Measurements from ENCODE around the gene NCAN.
"Not testable (repeated sequence)": the region's sequence is repeated elsewhere in the genome, so short reads cannot be mapped to it uniquely, and the experiment has no call there.

NCAN gene

DNA sequence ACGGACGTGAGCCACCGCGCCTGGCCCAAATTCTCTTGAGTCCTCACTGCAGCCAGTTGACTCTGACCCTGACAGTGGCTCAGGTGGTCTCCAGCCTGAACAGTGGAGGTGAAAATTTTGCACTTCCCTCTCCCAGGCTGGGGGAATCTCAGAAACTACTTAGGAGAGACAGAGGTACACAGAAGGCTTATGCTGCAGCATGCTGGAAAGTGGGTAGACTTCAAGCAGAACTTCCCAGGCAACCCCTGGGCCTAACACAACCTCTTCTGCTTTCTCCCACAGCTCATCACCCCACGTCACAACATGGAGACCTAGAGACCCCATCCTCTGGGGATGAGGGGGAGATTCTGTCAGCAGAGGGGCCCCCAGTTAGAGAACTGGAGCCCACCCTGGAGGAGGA is 14.4 kb downstream of the NCAN start:
- no peak for DNase-seq

DNA sequence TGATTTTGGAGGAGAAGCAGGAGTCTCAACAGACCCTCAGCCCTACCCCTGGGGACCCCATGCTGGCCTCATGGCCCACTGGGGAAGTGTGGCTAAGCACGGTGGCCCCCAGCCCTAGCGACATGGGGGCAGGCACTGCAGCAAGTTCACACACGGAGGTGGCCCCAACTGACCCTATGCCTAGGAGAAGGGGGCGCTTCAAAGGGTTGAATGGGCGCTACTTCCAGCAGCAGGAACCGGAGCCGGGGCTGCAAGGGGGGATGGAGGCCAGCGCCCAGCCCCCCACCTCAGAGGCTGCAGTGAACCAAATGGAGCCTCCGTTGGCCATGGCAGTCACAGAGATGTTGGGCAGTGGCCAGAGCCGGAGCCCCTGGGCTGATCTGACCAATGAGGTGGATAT is 14.9 kb downstream of the NCAN start:
- DNase-seq = no peak

DNA sequence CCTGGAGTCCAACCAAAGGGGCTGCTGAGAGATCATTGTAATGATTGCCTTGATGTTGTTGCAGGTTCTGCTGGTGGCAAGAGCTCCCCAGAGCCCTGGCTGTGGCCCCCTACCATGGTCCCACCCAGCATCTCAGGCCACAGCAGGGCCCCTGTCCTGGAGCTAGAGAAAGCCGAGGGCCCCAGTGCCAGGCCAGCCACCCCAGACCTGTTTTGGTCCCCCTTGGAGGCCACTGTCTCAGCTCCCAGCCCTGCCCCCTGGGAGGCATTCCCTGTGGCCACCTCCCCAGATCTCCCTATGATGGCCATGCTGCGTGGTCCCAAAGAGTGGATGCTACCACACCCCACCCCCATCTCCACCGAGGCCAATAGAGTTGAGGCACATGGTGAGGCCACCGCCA is 15.5 kb downstream of the NCAN start:
- no peak for DNase-seq

DNA sequence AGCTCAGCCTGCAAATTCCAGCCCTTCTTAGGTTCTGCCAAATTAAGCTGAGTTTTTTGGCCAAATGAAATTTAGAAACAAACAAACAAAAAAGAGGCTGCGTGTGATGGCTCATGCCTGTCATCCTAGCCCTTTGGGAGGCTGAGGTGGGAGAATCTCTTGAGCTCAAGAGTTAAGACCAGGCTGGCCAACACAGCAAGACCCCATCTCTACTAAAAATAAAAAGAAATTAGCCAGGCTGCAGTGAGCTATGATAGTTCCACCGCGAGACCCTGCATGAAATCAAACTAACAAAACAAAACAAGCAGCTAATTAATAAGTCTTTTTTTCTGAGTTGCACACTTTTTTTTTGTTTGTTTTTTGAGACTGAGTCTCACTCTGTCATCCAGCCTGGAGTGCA is 17.9 kb downstream of the NCAN start:
- no peak for DNase-seq

DNA sequence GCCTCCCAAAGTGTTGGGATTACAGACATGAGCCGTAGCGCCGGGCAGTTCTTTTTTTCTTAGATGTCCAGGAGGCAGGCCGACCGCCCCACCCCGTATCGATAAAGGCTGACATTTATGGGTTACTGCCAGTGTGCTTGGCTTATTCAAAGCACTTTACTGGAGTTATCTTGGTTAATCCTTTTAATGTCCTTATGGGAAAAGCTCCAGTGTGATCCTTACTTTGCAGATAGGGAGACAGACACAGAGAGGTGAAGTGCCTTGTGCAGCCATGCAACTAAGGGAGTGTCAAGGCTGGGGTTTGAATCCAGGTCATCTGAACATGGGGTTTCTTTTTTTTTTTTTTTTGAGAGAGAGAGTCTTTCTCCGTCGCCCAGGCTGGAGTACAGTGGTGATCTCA is 19.2 kb downstream of the NCAN start:
- peak; percentile 98 for DNase-seq

DNA sequence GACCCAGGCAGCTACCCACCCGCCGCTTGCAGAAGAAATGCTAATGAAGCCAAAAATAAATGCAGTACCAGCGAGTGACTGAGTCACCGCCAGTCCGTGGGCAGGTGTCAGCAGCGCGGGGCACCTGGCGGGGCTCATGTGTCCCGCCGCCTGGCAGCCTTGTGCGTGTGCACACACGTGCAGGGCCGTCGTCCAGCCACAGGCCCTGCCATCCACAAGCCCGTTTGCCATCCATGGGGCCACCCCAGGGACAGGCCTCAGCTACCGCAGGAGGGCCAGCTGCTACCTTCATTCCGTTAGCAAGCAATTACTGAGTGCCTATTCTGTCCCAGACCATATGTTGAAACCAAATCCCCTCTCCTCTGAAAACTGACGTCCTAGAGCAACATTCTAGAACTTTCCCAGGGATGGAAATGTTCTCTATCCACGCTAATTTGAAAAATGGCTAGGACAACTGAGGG is 20.5 kb downstream of the NCAN start:
- peak; percentile 86 for DNase-seq

DNA sequence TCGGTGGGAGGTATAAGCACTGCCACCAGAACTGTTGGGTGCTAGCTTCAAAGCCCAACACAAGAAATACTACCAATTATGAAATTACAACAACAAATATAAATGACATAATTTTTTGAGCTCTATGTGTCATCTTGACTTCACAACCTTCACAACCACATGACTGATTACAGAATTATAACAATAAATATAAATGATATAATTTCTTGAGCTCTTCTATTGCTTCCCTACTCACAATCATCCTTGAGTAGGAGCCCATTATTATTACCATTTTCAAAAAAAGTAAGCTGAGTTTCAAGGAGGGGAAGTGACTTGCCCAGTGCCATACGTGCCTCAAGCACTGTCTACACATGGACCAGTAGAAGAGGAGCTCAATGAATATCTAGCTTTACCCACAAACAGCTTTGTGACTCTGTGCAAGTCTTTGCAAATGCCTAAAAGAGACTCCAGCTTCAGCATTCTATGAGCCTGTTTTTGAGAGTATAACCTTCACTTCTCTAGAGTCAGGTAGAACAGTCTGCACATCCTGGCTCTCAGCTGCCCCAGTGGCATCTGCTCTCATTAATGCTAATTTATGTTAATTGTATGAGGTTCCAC is 22.6 kb downstream of the NCAN start:
- no peak for DNase-seq

DNA sequence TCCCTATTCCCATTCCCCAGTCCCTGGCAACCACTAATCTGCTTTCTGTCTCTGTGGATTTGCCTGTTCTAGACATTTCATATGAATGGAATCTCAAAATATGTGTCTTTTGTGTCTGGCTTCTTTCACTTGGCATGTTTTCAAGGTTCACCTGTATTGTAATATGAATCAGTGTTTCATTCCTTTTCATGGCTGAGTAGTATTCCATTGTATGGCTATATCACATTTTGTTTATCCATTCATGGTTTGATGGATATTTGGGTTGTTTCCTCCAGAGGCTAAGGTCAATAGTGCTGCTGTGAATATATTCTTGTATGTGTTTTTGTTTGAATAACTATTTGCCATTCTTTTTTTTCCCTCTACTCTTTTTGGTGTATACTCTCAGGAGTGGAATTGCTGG is 24.4 kb downstream of the NCAN start:
- no peak for DNase-seq

DNA sequence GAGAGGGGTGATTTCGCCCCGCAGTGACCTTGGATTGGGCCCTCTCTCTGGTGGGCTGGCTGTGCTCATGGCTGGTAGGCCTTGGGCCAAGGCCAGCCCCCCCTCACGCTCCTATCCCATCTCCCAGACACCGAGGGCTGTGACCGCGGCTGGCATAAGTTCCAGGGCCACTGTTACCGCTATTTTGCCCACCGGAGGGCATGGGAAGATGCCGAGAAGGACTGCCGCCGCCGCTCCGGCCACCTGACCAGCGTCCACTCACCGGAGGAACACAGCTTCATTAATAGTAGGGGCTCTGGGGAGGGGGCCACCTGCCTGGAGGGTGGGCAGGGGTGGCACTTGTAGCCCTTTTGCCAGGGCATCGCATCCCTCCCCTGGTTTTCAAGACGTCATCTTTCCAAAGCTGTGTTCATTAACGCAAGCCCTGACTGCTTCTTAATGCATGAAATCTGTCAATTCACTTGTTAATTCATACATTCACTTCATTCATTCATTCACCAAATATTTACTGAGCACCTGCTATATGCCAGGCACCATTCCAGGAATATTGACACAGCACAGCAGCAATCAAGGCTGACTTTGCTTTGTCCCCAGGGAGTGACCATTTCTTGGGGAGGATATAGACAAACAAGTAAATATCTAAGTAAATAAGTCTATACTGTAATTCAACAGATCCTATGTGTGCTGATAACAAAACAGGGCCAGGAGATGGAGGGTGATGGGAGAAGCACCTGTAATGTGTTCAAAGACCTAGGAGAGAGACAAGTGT is 26.6 kb downstream of the NCAN start:
- no peak for DNase-seq

DNA sequence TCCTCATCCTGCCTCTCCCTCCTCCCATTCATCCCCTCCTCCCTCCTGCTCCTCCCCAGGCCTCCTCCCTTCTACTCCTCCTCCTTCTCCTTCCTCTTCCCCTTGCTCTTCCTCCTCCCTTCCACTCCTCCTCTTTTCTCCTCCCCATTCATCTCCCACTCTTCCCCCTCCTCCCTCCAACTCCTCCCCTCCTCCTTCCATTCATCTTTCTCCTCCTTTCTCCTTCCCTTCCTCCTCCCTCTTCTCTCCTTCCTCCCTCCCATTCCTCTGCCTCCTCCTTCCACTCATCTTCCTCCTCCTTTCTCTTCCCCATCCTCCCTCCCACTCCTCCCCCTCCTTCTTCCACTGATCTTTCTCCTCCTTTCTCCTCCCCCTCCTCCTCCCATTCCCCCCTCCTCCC is 27.9 kb downstream of the NCAN start:
- DNase-seq = no peak

DNA sequence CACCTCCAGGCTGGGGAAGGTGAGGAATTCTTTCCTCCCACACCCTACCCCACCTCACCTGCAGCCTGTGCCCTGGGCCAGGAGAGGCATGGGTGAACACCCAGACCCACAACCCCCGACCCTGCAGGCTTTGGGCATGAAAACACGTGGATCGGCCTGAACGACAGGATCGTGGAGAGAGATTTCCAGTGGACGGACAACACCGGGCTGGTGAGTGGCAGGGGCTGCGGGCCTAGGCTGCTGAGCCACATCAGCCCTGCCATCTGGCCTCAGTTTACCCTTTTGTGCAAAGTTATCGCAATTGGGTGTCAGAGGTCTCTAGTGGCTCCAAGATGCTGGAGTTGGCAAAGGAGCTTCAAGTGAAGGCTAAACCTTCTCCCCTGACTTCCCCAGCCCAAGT is 28.7 kb downstream of the NCAN start:
- no peak for DNase-seq

DNA sequence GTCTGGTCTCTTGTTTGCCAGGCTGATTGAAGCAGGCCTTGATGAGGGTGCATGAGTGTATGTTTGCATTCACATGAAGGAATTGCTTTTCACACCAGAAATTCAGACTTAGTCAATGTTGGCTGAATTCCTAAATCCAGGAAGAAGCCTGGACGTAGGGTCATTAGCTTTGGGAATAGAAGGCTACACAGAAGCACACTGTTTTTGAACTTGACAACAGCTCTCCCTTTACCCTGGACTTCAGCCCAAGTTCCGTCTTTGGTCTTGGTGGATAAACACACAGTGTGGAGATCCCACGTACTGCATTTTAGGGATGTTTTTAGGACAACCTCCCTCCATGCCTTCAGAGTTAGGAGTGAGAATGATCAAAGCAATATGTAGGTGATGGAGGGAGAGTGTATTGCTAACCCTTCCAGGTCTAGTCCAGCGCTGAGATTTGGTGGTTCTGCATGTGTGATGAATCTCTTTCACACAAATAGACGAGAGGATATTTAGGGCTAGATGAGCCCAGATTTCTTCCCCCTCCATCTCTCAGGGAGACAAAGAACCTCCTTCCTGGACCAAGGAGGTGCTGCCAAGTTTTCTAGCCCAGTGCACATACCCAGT is 38.5 kb downstream of the NCAN start:
- DNase-seq = no peak

DNA sequence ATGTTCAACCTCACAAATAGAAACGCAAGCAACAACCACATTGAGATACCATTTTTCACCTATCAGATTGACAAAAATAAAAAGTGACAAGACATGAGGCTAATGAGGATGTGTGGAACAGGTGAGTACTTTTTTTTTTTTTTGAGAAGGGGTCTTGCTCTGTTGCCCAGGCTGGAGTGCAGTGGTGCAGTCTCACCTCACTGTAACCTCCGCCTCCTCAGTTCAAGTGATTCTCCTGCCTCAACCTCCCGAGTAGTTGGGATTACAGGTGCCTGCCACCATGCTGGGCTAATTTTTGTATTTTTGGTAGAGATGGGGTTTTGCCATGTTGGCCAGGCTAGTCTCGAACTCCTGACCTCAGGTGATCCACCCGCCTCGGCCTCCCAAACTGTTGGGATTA is 41.7 kb downstream of the NCAN start:
- not testable (repeated sequence) for DNase-seq

DNA sequence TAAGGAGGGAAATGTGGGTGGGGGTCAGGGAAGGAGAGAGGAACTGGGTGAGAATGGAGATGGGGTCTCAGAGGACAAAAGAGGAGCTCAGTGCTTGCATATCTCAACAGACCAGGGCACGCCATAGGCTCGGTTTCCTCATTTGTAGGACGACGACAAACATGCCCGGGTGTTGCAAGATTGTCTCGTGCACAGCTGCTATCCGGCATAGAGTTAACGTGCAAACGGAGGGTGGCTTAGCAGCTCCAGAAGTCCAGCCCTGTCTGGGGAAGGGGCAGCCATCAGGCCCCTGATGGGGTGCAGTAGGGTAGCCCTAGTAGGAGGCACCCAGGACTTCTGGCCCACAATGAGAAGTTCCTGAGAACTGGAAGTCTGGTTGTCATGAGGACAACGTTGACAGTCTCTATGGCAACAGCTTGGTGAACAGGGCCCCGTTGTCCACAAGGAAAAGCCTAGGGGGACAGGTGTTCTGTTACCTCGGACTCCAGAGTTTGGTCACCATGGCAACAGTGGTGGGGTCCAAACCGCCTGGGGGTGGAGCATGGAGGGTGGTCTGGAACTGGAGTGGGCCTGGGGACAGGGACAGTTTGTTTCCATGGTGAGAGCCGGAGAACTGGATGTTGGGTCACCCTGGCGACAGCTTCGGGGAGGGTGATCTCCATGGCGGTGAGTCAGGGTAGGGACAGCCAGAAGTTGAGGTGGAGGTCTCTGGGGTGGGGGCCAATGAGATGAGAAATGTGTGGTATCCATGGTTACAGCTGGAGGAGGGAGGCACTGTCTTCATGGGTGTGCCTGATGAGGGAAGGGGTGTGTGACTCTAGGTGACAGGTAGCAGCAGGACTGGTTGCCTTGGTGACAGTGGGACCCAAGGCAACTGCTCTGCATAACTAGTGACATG is 44.6 kb downstream of the NCAN start:
- no peak for DNase-seq

DNA sequence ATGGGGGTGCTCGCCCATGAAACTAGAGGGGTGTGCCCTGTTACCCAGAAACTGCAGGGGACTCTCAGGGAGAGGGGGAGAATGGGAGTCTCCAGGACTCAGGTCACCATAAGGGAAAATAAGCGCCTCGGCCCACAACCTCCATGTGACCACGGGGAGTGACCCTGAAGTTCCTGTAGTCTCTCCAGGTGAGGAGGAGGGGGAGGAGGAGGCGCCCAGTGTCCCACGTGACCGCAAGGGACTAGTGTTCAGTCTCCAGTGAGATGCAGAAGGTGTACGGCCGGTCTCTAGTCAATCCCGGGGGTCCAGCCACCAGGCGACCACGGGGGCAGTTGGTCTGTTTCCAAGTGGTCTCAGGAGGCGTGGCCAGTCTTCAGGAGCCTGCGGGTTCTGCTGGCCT is 45.4 kb downstream of the NCAN start:
- DNase-seq = no peak

DNA sequence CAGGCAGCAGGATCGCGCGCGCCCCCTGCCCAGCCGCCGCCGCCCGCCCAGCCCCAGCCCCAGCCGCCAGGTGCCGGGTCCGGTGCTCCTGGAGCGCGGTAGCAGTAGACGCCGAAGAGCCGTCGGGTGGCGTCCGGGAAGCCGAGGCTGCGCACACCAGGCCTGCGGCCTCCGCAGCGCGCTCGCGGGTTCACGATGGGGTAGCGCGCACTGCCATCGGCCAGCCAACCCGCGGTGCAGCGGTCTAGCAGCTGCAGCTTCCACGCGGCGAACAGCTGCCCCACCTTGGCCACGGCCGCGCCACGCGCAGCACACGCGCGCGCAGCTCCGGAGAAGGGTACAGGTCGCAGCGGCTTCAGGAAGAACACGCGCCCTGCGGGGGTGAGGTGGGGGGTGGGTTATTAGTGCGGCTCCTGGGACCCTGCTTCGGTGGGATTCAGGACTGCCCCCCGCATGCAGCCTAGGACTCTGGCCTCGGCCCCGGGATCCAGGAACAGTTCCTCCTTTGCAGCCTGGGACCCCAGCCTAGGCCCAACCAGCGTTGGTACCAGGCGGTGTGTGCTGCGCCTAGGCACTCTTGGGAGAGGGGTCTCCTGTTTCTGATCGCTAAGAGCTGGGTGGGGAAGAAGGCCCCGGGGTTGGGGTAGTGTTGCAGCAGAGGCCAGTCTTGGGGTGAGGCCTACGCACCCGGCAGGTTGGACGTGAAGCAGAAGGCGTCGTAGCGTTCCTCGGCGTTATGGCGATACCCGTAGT is 46.3 kb downstream of the NCAN start:
- no peak for DNase-seq

DNA sequence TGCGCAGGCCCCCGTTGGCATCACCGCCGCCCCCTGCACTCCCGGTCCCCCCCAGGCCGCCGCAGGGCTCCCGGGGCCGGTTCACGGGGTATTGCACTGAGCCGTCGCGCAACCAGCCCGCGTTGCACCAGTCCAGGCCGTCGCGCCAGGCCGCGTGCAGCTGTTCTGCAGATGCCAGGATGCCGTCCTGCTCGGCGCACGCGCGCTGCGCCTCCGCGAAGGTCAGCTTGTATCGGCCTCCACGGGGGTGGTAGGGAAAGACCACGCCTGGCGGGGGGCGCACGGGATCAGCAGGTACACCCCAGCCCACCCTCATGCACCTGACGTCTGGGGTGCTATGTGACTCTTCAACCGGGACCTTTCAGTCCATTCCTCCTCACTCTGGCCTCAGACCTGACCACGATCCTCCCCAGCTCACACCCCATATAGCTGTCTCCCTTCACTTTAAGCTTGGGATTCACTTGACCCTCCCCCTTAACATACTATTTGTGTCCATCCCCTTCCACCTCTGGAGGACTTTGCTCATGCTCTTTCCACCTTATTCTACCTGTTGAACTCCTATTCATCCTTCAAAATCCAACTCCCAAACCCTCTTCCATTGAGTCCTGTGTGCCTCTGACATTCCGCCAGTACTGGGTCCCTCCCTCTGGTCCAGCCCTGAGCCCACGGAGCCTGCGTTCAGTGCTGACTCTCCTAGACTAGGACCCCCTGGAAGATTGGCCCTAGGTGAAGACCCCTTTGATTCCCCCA is 47.0 kb downstream of the NCAN start:
- DNase-seq = no peak

DNA sequence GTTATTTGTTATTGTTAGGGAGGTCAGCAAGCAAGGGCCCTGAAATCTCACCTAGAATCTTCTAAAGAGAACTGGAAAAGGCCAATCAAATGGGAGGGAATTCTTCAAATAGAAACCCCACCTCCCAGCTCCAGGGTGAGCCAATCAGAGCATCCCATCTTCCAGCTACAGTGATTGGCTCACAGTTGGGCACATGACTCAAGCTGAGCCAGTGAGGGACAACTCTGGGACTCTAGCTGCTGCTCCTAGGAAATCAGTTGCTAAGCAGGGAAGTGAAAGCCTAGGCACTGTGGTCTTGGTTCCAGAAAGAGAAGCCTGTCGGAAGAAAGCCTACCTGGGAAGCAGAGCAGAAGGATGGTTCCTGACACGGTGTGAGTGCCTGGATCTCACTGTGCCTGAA is 48.0 kb downstream of the NCAN start:
- peak; percentile 91 for DNase-seq

DNA sequence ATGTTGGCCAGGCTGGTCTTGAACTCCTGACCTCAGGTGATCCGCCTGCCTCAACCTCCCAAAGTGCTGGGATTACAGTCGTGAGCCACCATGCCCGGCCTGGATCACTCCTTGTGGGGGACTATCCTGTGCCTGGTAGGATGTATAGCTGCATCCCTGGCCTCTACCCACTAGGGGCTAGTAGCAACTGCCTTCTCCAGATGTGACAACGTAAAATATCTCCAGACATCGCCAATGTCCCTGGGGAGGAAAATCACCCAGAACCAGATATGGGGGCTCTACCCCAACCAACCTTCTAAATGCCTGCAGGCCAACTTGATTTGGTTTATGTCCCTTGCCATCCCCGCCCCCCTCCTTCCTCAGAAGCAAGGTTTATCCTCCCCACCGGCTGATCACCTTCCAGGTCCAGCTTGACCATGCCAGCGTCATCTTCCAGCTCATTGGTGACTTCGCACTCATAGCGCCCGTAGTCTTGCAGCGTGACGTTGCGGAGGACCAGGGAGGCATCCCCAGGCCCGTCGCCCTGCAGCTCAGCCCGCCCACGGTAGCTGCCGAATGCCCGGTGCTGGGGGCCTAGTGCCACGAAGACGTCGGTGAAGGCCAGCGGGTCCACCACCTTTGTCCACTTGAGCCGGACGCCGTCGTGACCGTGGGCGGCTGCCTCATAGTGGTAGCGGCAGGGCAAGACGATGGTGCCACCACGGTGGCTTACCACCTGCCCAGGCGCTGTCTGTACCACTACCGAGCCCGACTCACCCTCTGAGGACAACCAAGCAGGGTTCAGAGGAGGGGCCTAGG is 48.9 kb downstream of the NCAN start:
- no peak for DNase-seq

DNA sequence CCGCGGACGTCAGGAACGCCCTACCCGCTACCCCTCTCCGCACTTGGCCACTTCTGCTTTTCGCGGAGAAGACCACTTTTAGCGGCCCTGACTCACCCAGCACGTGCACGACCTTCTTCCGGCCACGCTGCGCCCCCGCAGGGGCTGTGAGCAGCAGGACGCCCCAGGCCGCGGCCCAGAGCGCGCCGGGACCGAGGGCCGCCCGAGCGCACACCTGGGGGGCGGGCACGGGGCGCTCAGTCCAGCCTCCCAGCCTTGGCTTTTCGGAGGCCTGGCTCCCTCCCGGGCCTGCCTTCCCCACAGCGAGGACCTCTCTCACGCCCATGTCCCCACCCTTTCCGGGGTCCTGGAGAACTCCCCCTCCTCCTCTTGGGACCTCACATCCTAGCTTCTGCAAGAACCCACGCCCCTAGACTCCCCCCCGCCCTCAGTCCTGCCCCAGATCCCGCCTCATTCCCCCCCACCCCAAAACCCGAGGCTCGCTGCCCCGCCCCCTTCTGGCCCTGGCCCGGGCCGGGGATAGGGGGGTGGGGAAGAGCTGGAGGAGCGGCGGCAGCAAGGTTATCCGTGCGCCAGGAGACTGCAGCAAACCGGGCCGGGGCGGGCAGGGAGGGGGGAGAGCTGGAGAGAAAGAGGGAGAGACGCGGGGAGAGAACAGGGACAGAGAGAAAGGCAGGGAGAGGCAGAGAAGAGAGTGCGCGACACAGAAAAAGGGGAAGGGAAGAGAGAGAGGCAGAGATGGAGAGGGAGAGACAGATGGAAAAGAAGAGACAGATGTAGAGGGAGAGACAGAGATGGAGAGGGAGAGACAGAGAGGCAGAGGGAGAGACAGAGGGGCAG is 49.8 kb downstream of the NCAN start:
- DNase-seq = no peak

All from NCI-H82 (cell line).